K562 (cell line): ENCODE measurements around the gene NTNG1. TPM values are rescaled to one million over a fixed set of nuclear protein-coding genes. Genes with fewer than 3 reads are reported as not detected.

Experiments
- ATAC-seq: fragments of 200-7000 bp; cut with Tn5 transposase; 3 replicates; pipeline ENCODE4 v1.9.1; 2020; ENCODE audit warnings: moderate library complexity
- BruUV-seq: library from RNA; stranded (reverse); fragments of 400-500 nt; replicated peaks from 2 replicates; lab custom pipeline; 2021; lab: Mats Ljungman, UMichigan
- CTCF ChIA-PET: fragments of 300-600 bp; formaldehyde crosslinking; extraction: SDS; loops from one replicate; lab custom pipeline; 2021; ENCODE audit warnings: low intra/inter-chr PET ratio; lab: Yijun Ruan, JAX
- POLR2A ChIA-PET: fragments of 300-600, 350-650 bp; sonication (Branson Sonifier 250); formaldehyde crosslinking; extraction: SDS; loops from one replicate; lab custom pipeline; 2021; ENCODE audit warnings: antibody characterized with exemption, inconsistent platforms; lab: Yijun Ruan, JAX
- DNase-seq, 4 experiments: peaks; one replicate each; pipeline versions ENCODE4 v3.0.0 to v3.0.0-alpha.2; 2011 to 2018; ENCODE audit warnings: low spot score in 3 of 4, mixed read lengths in 3 of 4; ENCODE audit errors: extremely low read depth in 1 of 4
- FAIRE-seq: peaks from 2 replicates; lab custom pipeline; 2011; peaks lifted over from hg19 to GRCh38; lab: Jason Lieb, UNC
- H2AFZ ChIP-seq: 2 replicates; pipeline ENCODE4 v1.6.0; 2011; ENCODE audit warnings: low read depth, low read length, control low read depth, inconsistent platforms
- H3K27ac ChIP-seq: fragments of 200-600 bp; 3 replicates; pipeline ENCODE4 v1.8.0; 2011; ENCODE audit warnings: low read depth, mild to moderate bottlenecking, control low read depth, inconsistent platforms, low read length, moderate library complexity, mixed read lengths; ENCODE audit errors: extremely low read depth
- H3K27me3 ChIP-seq, 2 experiments: fragments of 300-600 bp in 1 of 2; 2 replicates in 1 of 2; 3 replicates in 1 of 2; pipeline versions ENCODE4 v1.6.0 to v1.8.0; 2011; ENCODE audit warnings: inconsistent platforms in 2 of 2, low read length in 2 of 2, mild to moderate bottlenecking in 1 of 2, mixed read lengths in 1 of 2, moderate library complexity in 1 of 2; ENCODE audit not compliant: control insufficient read depth in 2 of 2, insufficient read depth in 2 of 2
- H3K36me3 ChIP-seq: fragments of 300-600 bp; 3 replicates; pipeline ENCODE4 v1.8.0; 2011; ENCODE audit warnings: mild to moderate bottlenecking, low read length, inconsistent platforms; ENCODE audit not compliant: control insufficient read depth, insufficient read depth
- H3K4me1 ChIP-seq, 2 experiments: fragments of 200-600 bp in 1 of 2; replicated peaks in 1 of 2; 2 replicates in 1 of 2; 3 replicates in 1 of 2; pipeline versions ENCODE4 v1.5.1 to v1.8.0; 2011; ENCODE audit warnings: inconsistent platforms in 2 of 2, low read length in 2 of 2, mild to moderate bottlenecking in 1 of 2, mixed read lengths in 1 of 2, moderate library complexity in 1 of 2; ENCODE audit not compliant: control insufficient read depth in 2 of 2, insufficient read depth in 2 of 2
- H3K4me2 ChIP-seq: 2 replicates; pipeline ENCODE4 v1.6.1; 2011; ENCODE audit warnings: low read length, control low read depth, inconsistent platforms, mixed read lengths; ENCODE audit not compliant: insufficient read depth
- H3K4me3 ChIP-seq: fragments of 200-600 bp; sonication (generic), shearing (Covaris generic); 2 replicates; pipeline ENCODE4 v1.5.1; 2016; ENCODE audit warnings: control low read depth, inconsistent platforms
- H3K79me2 ChIP-seq: fragments of 200-600 bp; 3 replicates; pipeline ENCODE4 v1.8.0; 2011; ENCODE audit warnings: low read length, inconsistent platforms; ENCODE audit not compliant: control insufficient read depth, insufficient read depth
- H3K9ac ChIP-seq, 2 experiments: 2 replicates each; pipeline versions ENCODE4 v1.6.0 to v1.6.1; 2011; ENCODE audit warnings: low read depth in 2 of 2, low read length in 2 of 2, control low read depth in 1 of 2, inconsistent platforms in 1 of 2, mild to moderate bottlenecking in 1 of 2, mixed read lengths in 1 of 2; ENCODE audit not compliant: insufficient read depth in 1 of 2
- H3K9me1 ChIP-seq: one replicate; pipeline ENCODE4 v1.6.0; 2011; ENCODE audit warnings: inconsistent platforms, mild to moderate bottlenecking, low read length, moderate library complexity; ENCODE audit not compliant: control insufficient read depth, insufficient read depth
- H3K9me3 ChIP-seq: replicated peaks from 2 replicates; pipeline ENCODE4 v1.5.1; 2011; ENCODE audit warnings: low read depth, low read length, inconsistent platforms; ENCODE audit not compliant: control insufficient read depth, insufficient read depth
- H4K20me1 ChIP-seq: replicated peaks from 2 replicates; pipeline ENCODE4 v1.6.1; 2011; ENCODE audit warnings: low read length, inconsistent platforms, mixed read lengths; ENCODE audit not compliant: control insufficient read depth, insufficient read depth
- ATF2 ChIP-seq: sonication (generic); formaldehyde crosslinking; IDR thresholded peaks from 2 replicates; pipeline ENCODE4 v1.8.1; 2022; ENCODE audit warnings: missing genetic modification reagents
- CCAR2 ChIP-seq: fragments of 200-400 bp; formaldehyde crosslinking; IDR thresholded peaks from 2 replicates; pipeline ENCODE4 v1.6.1; 2017; ENCODE audit warnings: mild to moderate bottlenecking, low read depth, low read length
- EP400 ChIP-seq: fragments of 450-650 bp; IDR thresholded peaks from 2 replicates; pipeline ENCODE4 v1.6.1; 2017; ENCODE audit warnings: antibody characterized with exemption, mild to moderate bottlenecking, moderate library complexity
- KLF1 ChIP-seq: fragments of 450-650 bp; IDR thresholded peaks from 2 replicates; pipeline ENCODE4 v1.6.1; 2016; ENCODE audit warnings: missing genetic modification characterization, missing compliant biosample characterization
- MGA ChIP-seq: fragments of 450-650 bp; IDR thresholded peaks from 2 replicates; pipeline ENCODE4 v1.6.1; 2016; ENCODE audit warnings: mild to moderate bottlenecking, moderate library complexity
- PHF8 ChIP-seq: fragments of 200-600 bp; sonication (generic); IDR thresholded peaks from 2 replicates; pipeline ENCODE4 v1.6.1; 2012; ENCODE audit warnings: mixed run types, mild to moderate bottlenecking, inconsistent platforms, low read length, moderate library complexity, borderline replicate concordance
- TAL1 ChIP-seq: fragments of 450-650 bp; IDR thresholded peaks from 2 replicates; pipeline ENCODE4 v1.6.1; 2016; ENCODE audit warnings: mild to moderate bottlenecking
- ZFPM2 ChIP-seq: fragments of 250-450 bp; sonication (Bioruptor Pico); IDR thresholded peaks from 2 replicates; pipeline ENCODE4 v1.5.1; 2022; ENCODE audit warnings: mild to moderate bottlenecking
- ZNF316 ChIP-seq: fragments of 450-650 bp; IDR thresholded peaks from 2 replicates; pipeline ENCODE4 v1.6.1; 2016
- ZNF695 ChIP-seq: fragments of 450-650 bp; formaldehyde crosslinking; IDR thresholded peaks from 2 replicates; pipeline ENCODE4 v1.4.0; 2020; ENCODE audit warnings: mild to moderate bottlenecking, moderate library complexity
- WGBS: fragments of 100-300 bp; shearing (Covaris generic); methylation state at CpG from one replicate; pipeline ENCODE4 v1.1.6; 2016; ENCODE audit warnings: low coverage, mixed read lengths; ENCODE audit not compliant: insufficient coverage; ENCODE audit errors: missing lambda C conversion rate; 5-methylcytosine and 5-hydroxymethylcytosine counted together
- in situ Hi-C: fragments of 300-500 bp; cut with MboI; formaldehyde crosslinking; loops from 4 replicates; pipeline ENCODE4 v1.15.0; 2018; ENCODE audit warnings: inconsistent platforms, mixed read lengths
- intact Hi-C: fragments of 100-400 bp; cut with micrococcal nuclease; formaldehyde crosslinking; loops from 2 replicates; pipeline ENCODE4 v1.14.2; 2022
- polyA plus RNA-seq, 8 experiments: library from polyadenylated mRNA; depleted of rRNA in 4 of 8; stranded (reverse) in 5 of 8; unstranded in 3 of 8; fragments of >200 nt; fragmentation: Nextera tagmentation in 2 of 8; fragmentation: Illumina TruSeq in 1 of 8; extraction: Ambion mirVana in 2 of 8; extraction: Trizol in 1 of 8; gene quantifications; 2 replicates each; pipeline versions ENCODE4 v1.2.1 to v1.2.3, GENCODE V29; 2011 to 2014; ENCODE audit warnings: inconsistent platforms in 1 of 8, missing spikeins in 1 of 8
- total RNA-seq, 7 experiments: library from RNA; depleted of rRNA in 6 of 7; stranded (reverse); fragments of >200 nt in 6 of 7; fragmentation: Illumina TruSeq in 2 of 7; extraction: Trizol in 2 of 7; gene quantifications; 2 replicates each; pipeline versions ENCODE4 v1.2.1 to v1.2.3, GENCODE V29; 2011 to 2021; ENCODE audit warnings: low replicate concordance in 1 of 7

The NTNG1 gene
- total and polyA plus RNA-seq, 9 of the 15 experiments (the other 6 are each of a cell fraction or from before 2014, with no cell fraction given): not detected

- intact Hi-C loops (no loop called here), in situ Hi-C loops (no loop called here)
- Histone ChIP-seq H4K20me1 (no peaks in the 10 kb centered on the region), H3K27me3 (no peaks in the 10 kb centered on the region), H3K9ac (no peak overlapping the region), H3K9me1 (no peaks in the 10 kb centered on the region), H3K36me3 (no peaks in the 10 kb centered on the region), H3K4me2 (no peak overlapping the region), H2AFZ (no peak overlapping the region), H3K4me1 (no peaks in the 10 kb centered on the region), H3K9me3 (peaks cover 2% of the 10 kb centered on the region; the same call in 1 of the 2 replicates), H3K4me3 (no peak overlapping the region), H3K79me2 (no peaks in the 10 kb centered on the region), H3K27ac (no peak overlapping the region)
- FAIRE-seq (no peak), DNase-seq (no peak), ATAC-seq (no peak)
- ChIA-PET CTCF (no interaction called here), POLR2A (no interaction called here)
- 0% methylated on average over 6 of the region's 6 CpGs for WGBS
- BruUV-seq: no TSS peak
- TF ChIP-seq ATF2 (no peak), KLF1 (tag) (no peak), ZFPM2 (CRISPR knock-in tag) (no peak), ZNF695 (CRISPR knock-in tag) (no peak), MGA (no peak), PHF8 (no peak), CCAR2 (no peak), EP400 (no peak), ZNF316 (no peak), TAL1 (no peak)
These were observed 153.2 kb downstream of the NTNG1 start for GRCh38 chr1:107293901-107294613.
